ENCODE data around the gene NCOA6. TPM values are rescaled to one million over a fixed set of nuclear protein-coding genes. Genes with fewer than 3 reads are reported as not detected.

NCOA6 gene
- total RNA-seq, 1 experiment from 2014 or later: 35.1 TPM

DNA sequence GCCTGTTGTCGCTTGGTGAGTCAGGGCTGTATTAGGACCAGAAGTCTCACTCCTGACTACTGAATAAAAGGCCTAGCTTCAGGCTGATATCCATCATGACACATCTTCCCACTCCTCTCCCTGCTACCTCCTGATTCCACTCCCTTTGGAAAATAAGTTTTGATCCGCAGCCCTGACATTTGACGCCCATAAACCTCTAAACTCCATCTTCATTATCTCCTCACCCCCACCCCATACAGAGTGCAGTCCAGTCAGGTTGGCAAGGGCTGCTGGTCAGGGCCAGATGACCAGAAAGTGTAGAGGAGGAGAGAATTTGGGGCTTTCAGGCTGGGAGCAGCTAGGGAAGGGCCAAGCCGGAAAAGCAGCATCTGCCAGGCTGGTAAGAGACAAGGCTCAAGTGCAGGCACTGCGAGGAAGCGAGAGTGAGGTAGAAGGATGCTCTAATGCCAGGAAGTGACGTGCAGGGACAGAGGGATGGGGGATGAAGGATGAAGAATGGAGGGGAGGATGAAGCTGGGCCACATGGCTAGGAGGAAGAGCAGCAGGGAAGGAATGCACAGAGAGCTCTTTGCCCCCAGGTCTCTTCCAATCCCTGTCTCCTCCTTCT, 46.0 kb upstream of the NCOA6 start:
- Histone ChIP-seq H3K4me2 (no peak overlapping the region), H2AFZ (no peak overlapping the region), H3K27ac (no peak overlapping the region), H3K79me2 (ENCODE audit: low read depth) (no peaks in the 10 kb centered on the region), H3K4me1 (replicated peaks; ENCODE audit: insufficient read depth) (peaks cover 17% of the 10 kb centered on the region), H4K20me1 (ENCODE audit: insufficient read depth) (no peaks in the 10 kb centered on the region), H3K9me3 (ENCODE audit: insufficient read depth, low read depth) (no peaks in the 10 kb centered on the region), H3K9me2 (ENCODE audit: insufficient read depth) (no peaks in the 10 kb centered on the region), H3K4me3 (no peak overlapping the region), H3K36me3 (ENCODE audit: low read depth) (no peaks in the 10 kb centered on the region), H3F3A (ENCODE audit: insufficient read depth, low read depth) (peaks cover 5% of the 10 kb centered on the region; the same call in 1 of the 2 replicates), H3K27me3 (ENCODE audit: insufficient read depth, low read depth) (no peaks in the 10 kb centered on the region)
- no TSS peak for BruUV-seq (replicated peaks)
- intact Hi-C loops (cut with micrococcal nuclease; ENCODE audit: unreplicated experiment): loop anchor here (5.0 to 10.0 kb wide), 2 partner anchors 39 to 113 kb away; no protein-coding TSS in a partner anchor
- TF ChIP-seq, protein P1, sequence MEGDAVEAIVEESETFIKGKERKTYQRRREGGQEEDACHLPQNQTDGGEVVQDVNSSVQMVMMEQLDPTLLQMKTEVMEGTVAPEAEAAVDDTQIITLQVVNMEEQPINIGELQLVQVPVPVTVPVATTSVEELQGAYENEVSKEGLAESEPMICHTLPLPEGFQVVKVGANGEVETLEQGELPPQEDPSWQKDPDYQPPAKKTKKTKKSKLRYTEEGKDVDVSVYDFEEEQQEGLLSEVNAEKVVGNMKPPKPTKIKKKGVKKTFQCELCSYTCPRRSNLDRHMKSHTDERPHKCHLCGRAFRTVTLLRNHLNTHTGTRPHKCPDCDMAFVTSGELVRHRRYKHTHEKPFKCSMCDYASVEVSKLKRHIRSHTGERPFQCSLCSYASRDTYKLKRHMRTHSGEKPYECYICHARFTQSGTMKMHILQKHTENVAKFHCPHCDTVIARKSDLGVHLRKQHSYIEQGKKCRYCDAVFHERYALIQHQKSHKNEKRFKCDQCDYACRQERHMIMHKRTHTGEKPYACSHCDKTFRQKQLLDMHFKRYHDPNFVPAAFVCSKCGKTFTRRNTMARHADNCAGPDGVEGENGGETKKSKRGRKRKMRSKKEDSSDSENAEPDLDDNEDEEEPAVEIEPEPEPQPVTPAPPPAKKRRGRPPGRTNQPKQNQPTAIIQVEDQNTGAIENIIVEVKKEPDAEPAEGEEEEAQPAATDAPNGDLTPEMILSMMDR (conservative IDR thresholded peaks at IDR 0.05): no peak
- TF ChIP-seq EZH2 (IDR thresholded peaks at IDR 0.05; ENCODE audit: low read depth): no peak
- no peak for DNase-seq
- ChIA-PET CTCF (interaction anchor here (0.5 kb wide), 2 partner anchors 434 to 1166 kb away, joined by 3 to 5 read pairs; no protein-coding TSS in a partner anchor), POLR2A (ENCODE audit: unreplicated experiment) (no interaction called here)

DNA sequence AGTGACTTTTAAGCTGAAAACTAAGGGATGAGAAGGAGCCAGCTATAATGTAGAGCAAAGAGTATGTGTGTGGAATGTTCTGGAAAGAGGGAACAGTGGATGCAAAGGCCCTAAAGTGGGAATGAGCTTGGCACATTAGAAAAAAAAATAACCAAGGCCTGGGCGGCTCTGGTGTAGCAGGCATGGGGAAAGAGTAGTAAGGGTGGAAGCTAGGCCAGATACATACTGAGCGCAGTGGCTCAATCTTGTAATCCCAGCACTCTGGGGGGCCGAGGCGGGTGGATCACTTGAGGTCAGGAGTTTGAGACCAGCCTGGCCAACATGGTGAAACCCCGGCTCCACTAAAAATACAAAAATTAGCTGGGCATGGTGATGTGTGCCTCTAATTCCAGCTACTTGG, 38.8 kb upstream of the NCOA6 start:
- POLR2A ChIA-PET (ENCODE audit: unreplicated experiment): no interaction called here
- DNase-seq: no peak
- Histone ChIP-seq H3K27me3 (ENCODE audit: insufficient read depth, low read depth) (no peaks in the 10 kb centered on the region), H3K9me2 (ENCODE audit: insufficient read depth) (no peaks in the 10 kb centered on the region), H3K4me3 (no peak overlapping the region), H3K79me2 (ENCODE audit: low read depth) (no peaks in the 10 kb centered on the region), H3K4me2 (no peak overlapping the region), H4K20me1 (ENCODE audit: insufficient read depth) (no peaks in the 10 kb centered on the region), H3F3A (ENCODE audit: insufficient read depth, low read depth) (no peaks in the 10 kb centered on the region), H3K27ac (no peak overlapping the region), H2AFZ (no peak overlapping the region), H3K36me3 (ENCODE audit: low read depth) (no peaks in the 10 kb centered on the region), H3K9me3 (ENCODE audit: insufficient read depth, low read depth) (no peaks in the 10 kb centered on the region), H3K4me1 (replicated peaks; ENCODE audit: insufficient read depth) (peaks cover 21% of the 10 kb centered on the region)
- intact Hi-C loops (cut with micrococcal nuclease; ENCODE audit: unreplicated experiment): no loop called here
- CTCF ChIA-PET: interaction anchor here (1.0 to 1.2 kb wide), 2 partner anchors 10 to 92 kb away, joined by 4 read pairs; no protein-coding TSS in a partner anchor
- BruUV-seq (replicated peaks): no TSS peak
- TF ChIP-seq, protein P1 (conservative IDR thresholded peaks at IDR 0.05): no peak
- TF ChIP-seq EZH2 (IDR thresholded peaks at IDR 0.05; ENCODE audit: low read depth): no peak

DNA sequence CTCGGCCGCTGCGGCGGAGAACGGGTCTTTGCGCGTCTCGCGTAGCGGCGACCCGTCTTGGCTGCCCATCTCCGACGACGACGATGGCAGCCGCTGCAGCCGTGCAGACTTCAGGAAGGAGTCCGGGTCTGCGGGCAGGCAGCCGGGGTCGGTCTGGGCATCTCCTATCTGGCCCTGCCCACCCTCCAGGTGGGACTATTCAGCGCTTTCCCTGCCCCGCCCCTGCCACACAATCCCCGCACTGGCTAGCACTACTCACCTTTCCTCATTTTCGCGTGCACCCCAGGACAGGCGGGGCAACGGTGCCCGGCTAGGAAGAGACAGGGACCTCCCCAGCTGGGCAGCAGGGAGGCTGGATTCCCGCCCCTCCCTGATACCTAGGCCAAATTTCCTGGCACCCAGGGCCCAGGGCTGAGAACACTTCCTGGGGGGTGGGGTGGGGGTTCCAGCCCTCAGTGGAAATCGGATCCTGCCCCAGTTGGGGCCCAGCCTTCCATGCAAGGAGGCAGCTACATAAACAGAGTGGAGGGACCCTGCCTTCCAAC, 38.0 kb upstream of the NCOA6 start:
- Histone ChIP-seq H3K79me2 (ENCODE audit: low read depth) (no peaks in the 10 kb centered on the region), H3K27ac (no peak overlapping the region), H3K36me3 (ENCODE audit: low read depth) (no peaks in the 10 kb centered on the region), H3K27me3 (ENCODE audit: insufficient read depth, low read depth) (no peaks in the 10 kb centered on the region), H3K9me3 (ENCODE audit: insufficient read depth, low read depth) (no peaks in the 10 kb centered on the region), H3K4me2 (no peak overlapping the region), H4K20me1 (ENCODE audit: insufficient read depth) (no peaks in the 10 kb centered on the region), H3F3A (ENCODE audit: insufficient read depth, low read depth) (no peaks in the 10 kb centered on the region), H3K9me2 (ENCODE audit: insufficient read depth) (no peaks in the 10 kb centered on the region), H3K4me3 (no peak overlapping the region), H2AFZ (no peak overlapping the region), H3K4me1 (replicated peaks; ENCODE audit: insufficient read depth) (peaks cover 21% of the 10 kb centered on the region)
- DNase-seq: no peak
- TF ChIP-seq EZH2 (IDR thresholded peaks at IDR 0.05; ENCODE audit: low read depth): no peak
- TF ChIP-seq, protein P1 (conservative IDR thresholded peaks at IDR 0.05): no peak
- no TSS peak for BruUV-seq (replicated peaks)
- ChIA-PET POLR2A (ENCODE audit: unreplicated experiment) (no interaction called here), CTCF (interaction anchor here (1.2 kb wide), 1 partner anchor 93 kb away, joined by 4 read pairs; no protein-coding TSS in a partner anchor)
- intact Hi-C loops (cut with micrococcal nuclease; ENCODE audit: unreplicated experiment): no loop called here

Measured in PC-9 (cell line).